22Rv1 (cell line): ENCODE data around the gene GAREM1.

ENCODE experiments used
- H3K27ac ChIP-seq: fragments of 450-650 bp; 2 replicates; pipeline ENCODE4 v1.5.1; 2017
- ZFX ChIP-seq: fragments of 450-650 bp; IDR thresholded peaks from 2 replicates; pipeline ENCODE4 v1.6.1; 2017; ENCODE audit warnings: antibody characterized with exemption, borderline replicate concordance
- TF ChIP-seq, protein P1 (sequence below): fragments of 450-650 bp; IDR thresholded peaks from 2 replicates; pipeline ENCODE4 v1.5.1; 2017; ENCODE audit warnings: mild to moderate bottlenecking

GAREM1 gene

DNA sequence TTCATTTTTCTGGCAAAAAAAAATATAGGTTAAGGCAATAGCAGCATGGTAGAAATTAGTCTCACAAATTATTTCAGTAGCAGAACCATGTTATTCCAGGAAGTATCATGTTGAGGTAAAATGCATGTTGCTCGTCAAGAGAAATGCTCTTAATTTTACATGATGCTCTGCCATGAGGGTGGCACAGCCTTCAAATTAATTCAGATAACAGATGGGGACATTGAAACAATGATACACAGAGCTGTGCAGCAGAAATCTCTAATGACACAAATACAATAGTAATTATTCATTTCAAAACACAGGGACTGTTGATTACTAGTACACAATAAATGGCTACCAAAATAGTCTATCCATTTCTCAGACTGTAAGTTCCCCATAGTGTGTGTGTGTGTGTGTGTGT is 24.8 kb downstream of the GAREM1 start:
- no peak for TF ChIP-seq ZFX
- TF ChIP-seq, protein P1, sequence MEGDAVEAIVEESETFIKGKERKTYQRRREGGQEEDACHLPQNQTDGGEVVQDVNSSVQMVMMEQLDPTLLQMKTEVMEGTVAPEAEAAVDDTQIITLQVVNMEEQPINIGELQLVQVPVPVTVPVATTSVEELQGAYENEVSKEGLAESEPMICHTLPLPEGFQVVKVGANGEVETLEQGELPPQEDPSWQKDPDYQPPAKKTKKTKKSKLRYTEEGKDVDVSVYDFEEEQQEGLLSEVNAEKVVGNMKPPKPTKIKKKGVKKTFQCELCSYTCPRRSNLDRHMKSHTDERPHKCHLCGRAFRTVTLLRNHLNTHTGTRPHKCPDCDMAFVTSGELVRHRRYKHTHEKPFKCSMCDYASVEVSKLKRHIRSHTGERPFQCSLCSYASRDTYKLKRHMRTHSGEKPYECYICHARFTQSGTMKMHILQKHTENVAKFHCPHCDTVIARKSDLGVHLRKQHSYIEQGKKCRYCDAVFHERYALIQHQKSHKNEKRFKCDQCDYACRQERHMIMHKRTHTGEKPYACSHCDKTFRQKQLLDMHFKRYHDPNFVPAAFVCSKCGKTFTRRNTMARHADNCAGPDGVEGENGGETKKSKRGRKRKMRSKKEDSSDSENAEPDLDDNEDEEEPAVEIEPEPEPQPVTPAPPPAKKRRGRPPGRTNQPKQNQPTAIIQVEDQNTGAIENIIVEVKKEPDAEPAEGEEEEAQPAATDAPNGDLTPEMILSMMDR, result no peak
- no peak overlapping the region for H3K27ac ChIP-seq

DNA sequence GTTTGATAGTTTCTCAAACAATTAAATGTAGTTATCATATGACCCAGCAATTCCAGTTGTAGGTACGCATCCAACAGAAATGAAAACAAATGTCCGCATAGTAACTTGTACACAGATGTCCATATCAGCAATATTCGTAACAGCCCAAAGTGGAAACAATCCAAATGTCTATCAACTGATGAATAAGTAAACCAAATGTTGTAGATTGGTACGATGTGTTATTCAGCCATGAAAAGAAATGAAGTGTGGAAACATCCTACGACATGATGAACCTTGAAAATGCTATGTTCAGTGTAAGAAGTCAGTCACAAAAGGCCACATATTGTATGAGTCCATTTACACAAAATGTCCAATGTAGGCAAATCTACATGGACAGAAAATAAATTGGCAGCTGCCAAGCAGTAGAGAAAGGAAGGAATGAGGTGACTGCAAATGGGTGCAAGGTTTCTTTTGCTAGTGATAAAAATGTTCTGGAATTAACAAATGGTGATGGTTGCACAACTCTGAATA is 26.9 kb downstream of the GAREM1 start:
- no peak for TF ChIP-seq ZFX
- TF ChIP-seq, protein P1, result no peak
- no peak overlapping the region for H3K27ac ChIP-seq

DNA sequence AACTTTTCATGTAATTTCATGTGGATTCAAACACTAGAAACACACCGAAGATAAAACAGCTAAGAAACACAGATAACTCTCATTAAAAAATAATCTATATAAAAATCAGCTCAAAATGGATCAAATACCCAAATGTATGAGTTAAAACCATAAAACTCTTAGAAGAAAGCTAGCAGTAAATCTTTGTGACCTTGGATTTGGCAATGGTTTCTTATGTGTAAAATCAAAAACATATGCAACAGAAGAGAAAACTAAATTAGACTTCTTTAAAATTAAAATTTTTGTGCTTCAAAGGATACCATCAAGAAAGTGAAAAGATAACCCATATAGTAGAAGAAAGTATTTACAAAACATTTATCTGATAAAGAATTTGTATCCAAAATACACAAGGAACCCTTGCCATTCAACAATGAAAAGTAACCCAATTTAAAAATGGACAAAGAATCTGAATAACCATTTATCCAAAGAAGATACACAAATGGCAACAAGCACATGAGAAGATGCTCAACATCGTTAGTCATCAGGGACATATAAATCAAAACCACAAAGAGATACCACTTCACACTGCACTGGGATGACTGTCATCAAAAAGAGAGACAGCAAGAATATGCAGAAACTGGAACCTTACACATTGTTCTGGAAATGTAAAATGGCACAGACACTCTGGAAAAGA is 27.5 kb downstream of the GAREM1 start:
- H3K27ac ChIP-seq, result no peak overlapping the region
- TF ChIP-seq, protein P1, result no peak
- TF ChIP-seq ZFX, result no peak

DNA sequence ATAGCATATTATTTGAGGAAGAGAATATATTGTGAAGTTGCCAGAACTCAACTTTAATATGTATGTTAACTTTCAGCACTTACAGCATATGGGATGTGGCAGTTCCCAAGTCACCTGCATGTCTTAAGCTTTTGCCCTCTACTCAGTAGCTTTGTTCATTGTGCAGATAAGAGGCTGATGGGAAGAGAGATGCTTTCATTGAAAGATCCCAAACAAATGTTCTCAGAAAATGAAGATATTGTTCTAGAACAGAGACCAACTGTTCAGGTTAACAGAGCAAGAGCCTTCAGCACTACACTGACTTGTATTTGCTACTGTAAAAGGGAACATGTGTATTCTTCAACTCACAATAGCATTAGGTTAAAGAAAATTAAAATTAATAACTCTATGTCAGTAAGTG is 28.1 kb downstream of the GAREM1 start:
- H3K27ac ChIP-seq, result no peak overlapping the region
- no peak for TF ChIP-seq ZFX
- TF ChIP-seq, protein P1, result no peak

DNA sequence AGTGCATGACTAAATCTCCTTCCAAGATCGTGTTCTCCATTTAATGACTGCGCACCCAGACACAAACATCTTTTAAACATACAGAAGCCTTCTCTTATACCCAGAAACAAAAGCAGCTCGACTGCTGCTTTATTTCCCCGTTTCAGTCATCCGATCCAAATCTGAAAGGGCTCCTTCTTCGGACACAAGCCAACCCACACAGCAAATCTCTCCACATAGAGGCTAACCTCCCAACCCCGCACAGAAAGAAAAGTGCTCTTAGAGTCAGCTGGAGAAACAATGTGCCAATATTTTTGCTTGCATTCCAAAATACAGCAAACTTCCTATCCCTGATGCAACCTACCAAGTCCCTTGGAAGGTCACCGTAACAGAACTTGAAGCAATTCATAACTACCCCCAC is 29.1 kb downstream of the GAREM1 start:
- no peak overlapping the region for H3K27ac ChIP-seq
- no peak for TF ChIP-seq ZFX
- TF ChIP-seq, protein P1, result no peak

DNA sequence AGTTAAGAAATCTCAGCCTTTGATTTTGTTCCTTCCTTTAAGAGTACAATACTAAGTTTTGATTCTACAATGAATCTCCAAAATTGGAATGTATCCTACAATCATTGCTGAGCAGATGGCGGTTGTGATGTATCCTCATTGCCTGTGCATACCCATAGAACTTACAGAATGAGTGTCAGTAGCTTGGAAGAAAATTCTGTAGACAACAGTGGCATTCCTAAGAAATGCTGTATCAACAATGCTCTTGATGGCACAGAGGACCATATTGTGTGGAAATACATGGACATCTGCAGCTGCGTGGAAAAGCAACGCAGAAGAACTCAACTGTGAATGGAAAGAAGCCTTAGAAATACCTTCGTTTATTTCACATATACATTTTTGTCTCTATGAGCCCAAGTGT is 30.2 kb downstream of the GAREM1 start:
- no peak overlapping the region for H3K27ac ChIP-seq
- TF ChIP-seq ZFX, result no peak
- TF ChIP-seq, protein P1, result no peak

DNA sequence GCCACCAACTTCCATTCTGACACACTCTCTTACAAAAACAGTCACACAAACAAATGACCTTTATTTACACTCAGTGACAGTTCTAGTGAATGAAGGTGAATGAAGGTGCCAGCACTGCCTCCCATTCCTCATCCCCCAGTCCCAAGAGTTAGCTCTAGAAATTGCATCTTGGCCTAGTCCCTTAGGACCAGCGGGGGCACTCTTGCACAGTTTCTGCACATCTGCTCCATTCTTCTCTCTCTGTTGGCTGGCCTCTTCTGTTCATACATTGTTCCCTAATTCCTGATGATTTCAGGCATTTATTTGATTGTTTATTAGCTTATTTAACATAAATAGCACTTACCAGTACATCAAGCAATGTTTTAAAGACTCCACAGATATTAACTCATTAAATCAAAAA is 30.9 kb downstream of the GAREM1 start:
- no peak for TF ChIP-seq ZFX
- TF ChIP-seq, protein P1, result peak; percentile 72

More for the DNA sequence above, 30.9 kb downstream of the GAREM1 start:
- H3K27ac ChIP-seq, result no peak overlapping the region
